ENCODE data around the gene ARX. TPM values are rescaled to one million over a fixed set of nuclear protein-coding genes. Genes with fewer than 3 reads are reported as not detected.

The ARX gene
- polyA plus RNA-seq, 3 donors: not detected

DNA sequence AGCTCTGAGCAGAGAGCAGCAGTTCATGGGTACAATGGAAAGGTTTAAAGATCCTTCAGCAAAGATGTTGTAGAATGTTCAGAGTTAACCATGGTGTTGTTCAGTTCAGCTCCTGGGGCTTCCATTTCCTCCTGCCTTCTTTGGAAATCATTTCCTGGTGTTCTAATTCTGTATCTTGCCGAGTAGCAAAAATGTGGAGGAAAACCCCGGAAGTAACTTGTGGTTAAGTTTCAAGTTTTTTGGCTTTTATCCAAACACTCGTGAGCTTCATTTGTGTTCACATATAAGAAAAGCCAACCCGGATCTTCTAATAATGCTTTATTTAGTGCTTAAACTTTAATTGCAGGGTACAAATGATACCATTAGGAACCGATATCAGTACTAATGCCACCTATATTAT, 33.6 kb upstream of the ARX start:
- Histone ChIP-seq H3K4me1 (ENCODE audit: control insufficient read depth in 1 of 2, insufficient read depth in 2 of 2, low read length in 2 of 2) (peaks cover 8 to 13% of the 10 kb centered on the region in 2 donors), H3K27me3 (ENCODE audit: control insufficient read depth in 2 of 2, insufficient read depth in 2 of 2, low read length in 2 of 2) (no peaks in the 10 kb centered on the region), H3K27ac (ENCODE audit: low read depth in 1 of 2, low read length in 2 of 2) (no peak overlapping the region), H3K4me3 (replicated peaks in 1 of 3; ENCODE audit: low read depth in 2 of 3, low read length in 3 of 3) (no peak overlapping the region), H4K20me1 (ENCODE audit: insufficient read depth, low read length) (no peaks in the 10 kb centered on the region), H3K79me2 (ENCODE audit: insufficient read depth, low read length) (no peaks in the 10 kb centered on the region), H3K36me3 (replicated peaks in 1 of 2; ENCODE audit: control insufficient read depth in 1 of 2, insufficient read depth in 2 of 2, low read length in 2 of 2) (no peaks in the 10 kb centered on the region), H3K9me3 (replicated peaks in 1 of 2; ENCODE audit: control insufficient read depth in 1 of 2, insufficient read depth in 1 of 2, low read length in 2 of 2) (no peaks in the 10 kb centered on the region), H3K4me2 (replicated peaks; ENCODE audit: extremely low read depth, low read length, poor library complexity, severe bottlenecking) (peak overlapping the region; percentile 41), H2AFZ (ENCODE audit: insufficient read depth, low read depth, low read length, poor library complexity, severe bottlenecking) (no peak overlapping the region), H3K9ac (ENCODE audit: insufficient read depth, low read length, poor library complexity, severe bottlenecking) (no peak overlapping the region)
- TF ChIP-seq CTCF (IDR thresholded peaks at IDR 0.05): no peak
- Mint-ChIP-seq H3K27me3 (ENCODE audit: low read depth in 3 of 3) (peaks cover 0 to 3% (median 0%) of the 10 kb centered on the region in 3 donors), H3K9me3 (peaks cover 0 to 3% (median 0%) of the 10 kb centered on the region in 7 donors), H3K36me3 (no peaks in the 10 kb centered on the region), H3K27ac (no peak overlapping the region), H3K4me1 (peaks cover 22% of the 10 kb centered on the region), H3K4me3 (peak overlapping the region in 1 of 2 donors; percentile 55)
- intact Hi-C loops (cut with micrococcal nuclease): no loop called here
- no CpG with 5 or more reads among the region's 5 CpGs for WGBS (ENCODE audit: insufficient coverage)
- peak in 1 of 3 donors; percentile 2 for DNase-seq

DNA sequence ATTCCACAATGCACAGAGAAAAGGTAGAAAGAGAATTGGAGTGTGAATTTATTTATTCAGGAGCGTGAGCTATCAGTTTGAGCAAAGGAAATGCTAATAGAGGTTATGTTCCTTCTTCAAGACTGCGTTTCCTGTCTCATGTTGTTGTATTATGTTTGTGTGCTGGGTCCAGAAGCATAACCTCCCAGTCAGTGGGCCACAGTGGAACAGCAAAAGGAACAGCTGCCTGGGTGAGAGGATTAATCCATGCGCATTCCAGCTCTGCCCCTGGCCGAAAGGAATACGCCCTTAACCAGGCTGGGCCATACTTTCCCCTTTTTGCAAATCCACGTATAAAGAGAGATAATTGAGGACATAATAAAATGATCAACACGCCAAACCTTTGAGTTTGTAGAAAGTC, 32.4 kb upstream of the ARX start:
- no peak for DNase-seq
- no peaks in the 10 kb centered on the region for H4K20me1 ChIP-seq (ENCODE audit: insufficient read depth, low read length)
- no peak for TF ChIP-seq CTCF (IDR thresholded peaks at IDR 0.05)
- H2AFZ ChIP-seq (ENCODE audit: insufficient read depth, low read depth, low read length, poor library complexity, severe bottlenecking): no peak overlapping the region
- H3K4me1 ChIP-seq (ENCODE audit: control insufficient read depth in 1 of 2, insufficient read depth in 2 of 2, low read length in 2 of 2): peaks cover 8 to 13% of the 10 kb centered on the region in 2 donors
- intact Hi-C loops (cut with micrococcal nuclease): no loop called here
- H3K4me3 Mint-ChIP-seq: no peak overlapping the region
- H3K27ac Mint-ChIP-seq: no peak overlapping the region
- H3K27ac ChIP-seq (ENCODE audit: low read depth in 1 of 2, low read length in 2 of 2): no peak overlapping the region
- H3K4me2 ChIP-seq (replicated peaks; ENCODE audit: extremely low read depth, low read length, poor library complexity, severe bottlenecking): no peak overlapping the region
- H3K9ac ChIP-seq (ENCODE audit: insufficient read depth, low read length, poor library complexity, severe bottlenecking): no peak overlapping the region
- H3K27me3 ChIP-seq (ENCODE audit: control insufficient read depth in 2 of 2, insufficient read depth in 2 of 2, low read length in 2 of 2): no peaks in the 10 kb centered on the region
- peaks cover 0 to 5% (median 0%) of the 10 kb centered on the region in 7 donors for H3K9me3 Mint-ChIP-seq
- peaks cover 0 to 3% (median 0%) of the 10 kb centered on the region in 3 donors for H3K27me3 Mint-ChIP-seq (ENCODE audit: low read depth in 3 of 3)
- H3K79me2 ChIP-seq (ENCODE audit: insufficient read depth, low read length): no peaks in the 10 kb centered on the region
- H3K36me3 ChIP-seq (replicated peaks in 1 of 2; ENCODE audit: control insufficient read depth in 1 of 2, insufficient read depth in 2 of 2, low read length in 2 of 2): no peaks in the 10 kb centered on the region
- no peak overlapping the region for H3K4me3 ChIP-seq (replicated peaks in 1 of 3; ENCODE audit: low read depth in 2 of 3, low read length in 3 of 3)
- no peaks in the 10 kb centered on the region for H3K36me3 Mint-ChIP-seq
- H3K9me3 ChIP-seq (replicated peaks in 1 of 2; ENCODE audit: control insufficient read depth in 1 of 2, insufficient read depth in 1 of 2, low read length in 2 of 2): no peaks in the 10 kb centered on the region
- H3K4me1 Mint-ChIP-seq: peaks cover 25% of the 10 kb centered on the region
- no CpG with 5 or more reads among the region's 7 CpGs for WGBS (ENCODE audit: insufficient coverage)

Measured in CD14-positive monocyte (primary cell).